ENCODE results near the gene IMPG2.

IMPG2 gene

GRCh38 chr3:101179637-101180036, 140.7 kb downstream of the IMPG2 start:
- FAIRE-seq: no peak

- FAIRE-seq: no peak
These were observed 142.8 kb downstream of the IMPG2 start for GRCh38 chr3:101177577-101177976.

Measured in islet of Langerhans (tissue), 1 donor.